PC-3 (cell line): ENCODE data around the gene SFI1. TPM values are rescaled to one million over a fixed set of nuclear protein-coding genes. Genes with fewer than 3 reads are reported as not detected.
A peak's percentile ranks its signal among the peaks of the same experiment; 100 is the strongest.
"Not testable (repeated sequence)": the region's sequence is repeated elsewhere in the genome, so short reads cannot be mapped to it uniquely, and the experiment has no call there.

Source experiments
- ATAC-seq: fragments of 200-7000 bp; cut with Tn5 transposase; 2 replicates; pipeline ENCODE4 v1.9.1; 2020; ENCODE audit warnings: mild to moderate bottlenecking, moderate library complexity
- BruUV-seq: library from RNA; stranded (reverse); fragments of 400-500 nt; replicated peaks from 2 replicates; lab custom pipeline; 2021; lab: Mats Ljungman, UMichigan
- CTCF ChIA-PET: fragments of 300-600 bp; sonication (Branson Sonifier 250); formaldehyde crosslinking; loops from one replicate; lab custom pipeline; 2022; ENCODE audit warnings: antibody characterized with exemption; lab: Charles Lee
- POLR2A ChIA-PET: fragments of 300-600 bp; sonication (Branson Sonifier 250); formaldehyde crosslinking; loops from one replicate; lab custom pipeline; 2022; ENCODE audit warnings: antibody characterized with exemption; ENCODE audit not compliant: unreplicated experiment; lab: Charles Lee
- DNase-seq: peaks from one replicate; pipeline ENCODE4 v3.0.0-alpha.2; 2015
- H2AFZ ChIP-seq: fragments of 300-600 bp; sonication (generic); 2 replicates; pipeline ENCODE4 v1.6.0; 2016; ENCODE audit warnings: antibody characterized with exemption, low read length
- H3F3A ChIP-seq: fragments of 300-600 bp; sonication (generic); one replicate; pipeline ENCODE4 v1.6.0; 2017; ENCODE audit warnings: antibody characterized with exemption, low read length, control low read depth, mild to moderate bottlenecking; ENCODE audit not compliant: unreplicated experiment
- H3K27ac ChIP-seq: fragments of 300-600 bp; sonication (generic); 2 replicates; pipeline ENCODE4 v1.5.1; 2016; ENCODE audit warnings: mild to moderate bottlenecking, low read length
- H3K27me3 ChIP-seq: fragments of 300-600 bp; sonication (generic); 2 replicates; pipeline ENCODE4 v1.6.1; 2016; ENCODE audit warnings: low read length, mixed read lengths
- H3K36me3 ChIP-seq: fragments of 300-600 bp; sonication (generic); 2 replicates; pipeline ENCODE4 v1.6.1; 2016; ENCODE audit warnings: low read depth, mixed run types, low read length, mixed read lengths
- H3K4me1 ChIP-seq: fragments of 300-600 bp; sonication (generic); 2 replicates; pipeline ENCODE4 v1.5.1; 2016; ENCODE audit warnings: low read length; ENCODE audit not compliant: insufficient read depth
- H3K4me2 ChIP-seq: fragments of 300-600 bp; sonication (generic); 2 replicates; pipeline ENCODE4 v1.6.0; 2016; ENCODE audit warnings: low read length
- H3K4me3 ChIP-seq: fragments of 300-600 bp; sonication (generic); 2 replicates; pipeline ENCODE4 v1.5.1; 2016; ENCODE audit warnings: mild to moderate bottlenecking, low read length, mixed read lengths
- H3K79me2 ChIP-seq: fragments of 300-600 bp; sonication (generic); 2 replicates; pipeline ENCODE4 v1.6.1; 2017; ENCODE audit warnings: low read length, mixed read lengths
- H3K9ac ChIP-seq: fragments of 300-600 bp; sonication (generic); 2 replicates; pipeline ENCODE4 v1.6.0; 2016; ENCODE audit warnings: mild to moderate bottlenecking, low read length
- H3K9me2 ChIP-seq: fragments of 300-600 bp; sonication (generic); replicated peaks from 2 replicates; pipeline ENCODE4 v1.6.1; 2016; ENCODE audit warnings: mixed run types, low read length, mixed read lengths
- H3K9me3 ChIP-seq: fragments of 300-600 bp; sonication (generic); 2 replicates; pipeline ENCODE4 v1.6.1; 2016; ENCODE audit warnings: low read length, mixed read lengths
- H4K20me1 ChIP-seq: fragments of 300-600 bp; sonication (generic); 2 replicates; pipeline ENCODE4 v1.6.1; 2016; ENCODE audit warnings: low read length, mixed read lengths
- EZH2 ChIP-seq: fragments of 300-600 bp; sonication (generic); IDR thresholded peaks from one replicate; pipeline ENCODE4 v1.6.1; 2017; ENCODE audit warnings: antibody characterized with exemption, mild to moderate bottlenecking, low read length; ENCODE audit not compliant: unreplicated experiment
- EZH2phosphoT487 ChIP-seq: fragments of 300-600 bp; sonication (generic); IDR thresholded peaks from 2 replicates; pipeline ENCODE4 v1.6.1; 2018; ENCODE audit warnings: mild to moderate bottlenecking, antibody characterized with exemption, low read length, borderline replicate concordance
- intact Hi-C: fragments of 100-400 bp; cut with micrococcal nuclease; formaldehyde crosslinking; loops from 2 replicates; pipeline ENCODE4 v1.9.0; 2023
- total RNA-seq: library from RNA; depleted of rRNA; stranded (reverse); fragments of >200 nt; gene quantifications from 2 replicates; pipeline ENCODE4 v1.2.3, GENCODE V29; 2014
- TF ChIP-seq, protein P1 (sequence below): fragments of 300-600 bp; sonication (generic); conservative IDR thresholded peaks from 2 replicates; pipeline ENCODE4 v1.5.1; 2017; ENCODE audit warnings: antibody characterized with exemption, low read depth, mild to moderate bottlenecking, low read length

SFI1 gene
- total RNA-seq, 1 experiment from 2014 or later, result 22.5 TPM

- no peak overlapping the region for H2AFZ ChIP-seq
- no peaks in the 10 kb centered on the region for H3K9me3 ChIP-seq
- no peak overlapping the region for H3K9ac ChIP-seq
- peak; percentile 43 for DNase-seq
- H3K4me2 ChIP-seq, result no peak overlapping the region
- H3K4me3 ChIP-seq, result no peak overlapping the region
- no peaks in the 10 kb centered on the region for H3K27me3 ChIP-seq
- intact Hi-C loops, result no loop called here
- no peaks in the 10 kb centered on the region for H4K20me1 ChIP-seq
- ChIA-PET POLR2A (interaction anchor here (0.7 kb wide), 2 partner anchors 12 to 25 kb away, joined by 3 to 6 read pairs; no protein-coding TSS in a partner anchor), CTCF (no interaction called here)
- H3K9me2 ChIP-seq, result no peaks in the 10 kb centered on the region
- peaks cover 20% of the 10 kb centered on the region for H3K4me1 ChIP-seq
- no peak for TF ChIP-seq EZH2
- TF ChIP-seq, protein P1, sequence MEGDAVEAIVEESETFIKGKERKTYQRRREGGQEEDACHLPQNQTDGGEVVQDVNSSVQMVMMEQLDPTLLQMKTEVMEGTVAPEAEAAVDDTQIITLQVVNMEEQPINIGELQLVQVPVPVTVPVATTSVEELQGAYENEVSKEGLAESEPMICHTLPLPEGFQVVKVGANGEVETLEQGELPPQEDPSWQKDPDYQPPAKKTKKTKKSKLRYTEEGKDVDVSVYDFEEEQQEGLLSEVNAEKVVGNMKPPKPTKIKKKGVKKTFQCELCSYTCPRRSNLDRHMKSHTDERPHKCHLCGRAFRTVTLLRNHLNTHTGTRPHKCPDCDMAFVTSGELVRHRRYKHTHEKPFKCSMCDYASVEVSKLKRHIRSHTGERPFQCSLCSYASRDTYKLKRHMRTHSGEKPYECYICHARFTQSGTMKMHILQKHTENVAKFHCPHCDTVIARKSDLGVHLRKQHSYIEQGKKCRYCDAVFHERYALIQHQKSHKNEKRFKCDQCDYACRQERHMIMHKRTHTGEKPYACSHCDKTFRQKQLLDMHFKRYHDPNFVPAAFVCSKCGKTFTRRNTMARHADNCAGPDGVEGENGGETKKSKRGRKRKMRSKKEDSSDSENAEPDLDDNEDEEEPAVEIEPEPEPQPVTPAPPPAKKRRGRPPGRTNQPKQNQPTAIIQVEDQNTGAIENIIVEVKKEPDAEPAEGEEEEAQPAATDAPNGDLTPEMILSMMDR, result no peak
- TF ChIP-seq EZH2phosphoT487, result no peak
- no peaks in the 10 kb centered on the region for H3K36me3 ChIP-seq
- H3K27ac ChIP-seq, result no peak overlapping the region
- H3F3A ChIP-seq, result no peaks in the 10 kb centered on the region
- BruUV-seq, result no TSS peak
- H3K79me2 ChIP-seq, result no peaks in the 10 kb centered on the region
- ATAC-seq, result peak; percentile 67
Measured at GRCh38 chr22:31588970-31589675, 92.8 kb downstream of the SFI1 start.

DNA sequence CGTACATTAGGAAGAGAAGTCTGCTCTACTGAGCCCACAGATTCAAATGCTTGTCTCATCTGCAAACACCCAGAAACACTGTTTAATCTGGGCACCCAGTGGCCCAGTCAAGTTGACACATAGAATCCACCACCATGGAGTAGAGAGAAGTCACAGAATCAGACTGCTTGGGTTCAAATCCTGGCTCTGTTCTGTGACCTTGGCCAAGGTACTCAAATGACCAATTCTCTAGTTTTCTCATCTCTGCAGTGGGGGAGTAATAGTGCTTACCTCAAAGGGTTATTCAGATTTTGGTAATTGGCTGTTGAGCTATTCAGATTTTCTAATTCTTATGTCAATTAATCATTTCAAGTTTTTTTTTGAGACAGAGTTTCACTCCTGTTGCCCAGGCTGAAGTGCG lies 93.8 kb downstream of the SFI1 start:
- BruUV-seq, result not testable (repeated sequence)

DNA sequence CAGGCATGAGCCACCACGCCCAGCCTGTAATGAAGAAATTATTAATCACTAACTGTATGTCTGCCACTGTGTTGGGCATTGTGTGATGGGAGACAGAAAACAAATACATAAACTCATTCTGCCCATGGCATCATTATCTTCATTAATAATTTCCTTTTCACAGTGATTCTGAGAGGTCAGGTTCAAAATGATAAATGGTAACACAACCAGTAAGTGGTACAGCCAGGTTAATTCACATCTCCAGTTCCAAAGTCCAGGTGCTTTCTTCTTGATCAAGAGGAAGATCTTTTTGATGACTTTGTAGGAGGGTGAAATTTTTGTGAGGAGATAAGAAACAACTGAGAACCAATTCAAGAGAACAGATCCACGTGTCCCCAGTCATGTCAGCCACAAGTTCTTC lies 98.9 kb downstream of the SFI1 start:
- DNase-seq (no peak), ATAC-seq (no peak)
- H3K4me2 ChIP-seq, result no peak overlapping the region
- no peak overlapping the region for H2AFZ ChIP-seq
- no peak overlapping the region for H3K27ac ChIP-seq
- no peaks in the 10 kb centered on the region for H3K4me1 ChIP-seq
- no peaks in the 10 kb centered on the region for H3K79me2 ChIP-seq
- BruUV-seq, result no TSS peak
- intact Hi-C loops, result no loop called here
- no peaks in the 10 kb centered on the region for H3K27me3 ChIP-seq
- no peak overlapping the region for H3K9ac ChIP-seq
- no peaks in the 10 kb centered on the region for H3K36me3 ChIP-seq
- H3K4me3 ChIP-seq, result no peak overlapping the region
- TF ChIP-seq EZH2phosphoT487, result no peak
- TF ChIP-seq EZH2, result no peak
- TF ChIP-seq, protein P1, result no peak
- H4K20me1 ChIP-seq, result no peaks in the 10 kb centered on the region
- ChIA-PET CTCF (no interaction called here), POLR2A (no interaction called here)
- no peaks in the 10 kb centered on the region for H3F3A ChIP-seq
- H3K9me3 ChIP-seq, result no peaks in the 10 kb centered on the region
- H3K9me2 ChIP-seq, result no peaks in the 10 kb centered on the region

More for the DNA sequence above, 93.8 kb downstream of the SFI1 start:
- H4K20me1 ChIP-seq, H2AFZ ChIP-seq, H3K9me2 ChIP-seq, CTCF ChIA-PET, H3K36me3 ChIP-seq, H3K4me3 ChIP-seq, H3K79me2 ChIP-seq, H3K4me2 ChIP-seq, H3K9ac ChIP-seq, H3F3A ChIP-seq, H3K4me1 ChIP-seq, POLR2A ChIA-PET, H3K27ac ChIP-seq, H3K27me3 ChIP-seq, DNase-seq, intact Hi-C loops, ATAC-seq, H3K9me3 ChIP-seq: not testable (repeated sequence)
